ENCODE measurements around the gene CAPN1. TPM values are rescaled to one million over a fixed set of nuclear protein-coding genes. Genes with fewer than 3 reads are reported as not detected.

Gene CAPN1
- total and polyA plus RNA-seq, 9 of the 15 experiments (the other 6 are each of a cell fraction or from before 2014, with no cell fraction given) = 3.5 to 199 (median 61.6) TPM

- TF ChIP-seq, protein P1, sequence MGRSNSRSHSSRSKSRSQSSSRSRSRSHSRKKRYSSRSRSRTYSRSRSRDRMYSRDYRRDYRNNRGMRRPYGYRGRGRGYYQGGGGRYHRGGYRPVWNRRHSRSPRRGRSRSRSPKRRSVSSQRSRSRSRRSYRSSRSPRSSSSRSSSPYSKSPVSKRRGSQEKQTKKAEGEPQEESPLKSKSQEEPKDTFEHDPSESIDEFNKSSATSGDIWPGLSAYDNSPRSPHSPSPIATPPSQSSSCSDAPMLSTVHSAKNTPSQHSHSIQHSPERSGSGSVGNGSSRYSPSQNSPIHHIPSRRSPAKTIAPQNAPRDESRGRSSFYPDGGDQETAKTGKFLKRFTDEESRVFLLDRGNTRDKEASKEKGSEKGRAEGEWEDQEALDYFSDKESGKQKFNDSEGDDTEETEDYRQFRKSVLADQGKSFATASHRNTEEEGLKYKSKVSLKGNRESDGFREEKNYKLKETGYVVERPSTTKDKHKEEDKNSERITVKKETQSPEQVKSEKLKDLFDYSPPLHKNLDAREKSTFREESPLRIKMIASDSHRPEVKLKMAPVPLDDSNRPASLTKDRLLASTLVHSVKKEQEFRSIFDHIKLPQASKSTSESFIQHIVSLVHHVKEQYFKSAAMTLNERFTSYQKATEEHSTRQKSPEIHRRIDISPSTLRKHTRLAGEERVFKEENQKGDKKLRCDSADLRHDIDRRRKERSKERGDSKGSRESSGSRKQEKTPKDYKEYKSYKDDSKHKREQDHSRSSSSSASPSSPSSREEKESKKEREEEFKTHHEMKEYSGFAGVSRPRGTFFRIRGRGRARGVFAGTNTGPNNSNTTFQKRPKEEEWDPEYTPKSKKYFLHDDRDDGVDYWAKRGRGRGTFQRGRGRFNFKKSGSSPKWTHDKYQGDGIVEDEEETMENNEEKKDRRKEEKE (IDR thresholded peaks at IDR 0.05; ENCODE audit: borderline replicate concordance in 1 of 2, control insufficient read depth in 1 of 2, low read depth in 2 of 2, low read length in 1 of 2) = no peak
- TF ChIP-seq RBFOX2 (IDR thresholded peaks at IDR 0.05; ENCODE audit: low read depth, low read length) (0 out of 2 replicates have a peak, but pooled peaks have one; percentile 27), CTCF (IDR thresholded peaks at IDR 0.05 in 2 of 3, conservative IDR thresholded peaks at IDR 0.05 in 1 of 3; ENCODE audit: insufficient read depth in 2 of 3, low read depth in 1 of 3, low read length in 3 of 3) (peak in 2 of 3 experiments; percentile 35 to 45; a peak in 2 of 6 replicates), RAD21 (CRISPR knock-in tag; conservative IDR thresholded peaks at IDR 0.05 in 1 of 2, IDR thresholded peaks at IDR 0.05 in 1 of 2) (no peak), ZNF740 (CRISPR knock-in tag; IDR thresholded peaks at IDR 0.05) (no peak), ZNF740 (tag; IDR thresholded peaks at IDR 0.05) (no peak), ZBTB9 (CRISPR knock-in tag; IDR thresholded peaks at IDR 0.05) (no peak), NEUROD1 (IDR thresholded peaks at IDR 0.05; ENCODE audit: borderline replicate concordance, low read depth, low read length, partially characterized antibody) (no peak), ZNF699 (CRISPR knock-in tag; IDR thresholded peaks at IDR 0.05; ENCODE audit: insufficient replicate concordance) (no peak), PML (IDR thresholded peaks at IDR 0.05; ENCODE audit: low read length) (no peak), SMARCE1 (IDR thresholded peaks at IDR 0.05) (no peak), DNMT1 (IDR thresholded peaks at IDR 0.05) (no peak), CEBPG (CRISPR knock-in tag; IDR thresholded peaks at IDR 0.05) (peak; percentile 42; the same call in 1 of the 2 replicates), CEBPG (tag; conservative IDR thresholded peaks at IDR 0.05 in 1 of 2, IDR thresholded peaks at IDR 0.05 in 1 of 2) (no peak), MTA3 (IDR thresholded peaks at IDR 0.05; ENCODE audit: borderline replicate concordance) (no peak)
- TF ChIP-seq, protein P2, sequence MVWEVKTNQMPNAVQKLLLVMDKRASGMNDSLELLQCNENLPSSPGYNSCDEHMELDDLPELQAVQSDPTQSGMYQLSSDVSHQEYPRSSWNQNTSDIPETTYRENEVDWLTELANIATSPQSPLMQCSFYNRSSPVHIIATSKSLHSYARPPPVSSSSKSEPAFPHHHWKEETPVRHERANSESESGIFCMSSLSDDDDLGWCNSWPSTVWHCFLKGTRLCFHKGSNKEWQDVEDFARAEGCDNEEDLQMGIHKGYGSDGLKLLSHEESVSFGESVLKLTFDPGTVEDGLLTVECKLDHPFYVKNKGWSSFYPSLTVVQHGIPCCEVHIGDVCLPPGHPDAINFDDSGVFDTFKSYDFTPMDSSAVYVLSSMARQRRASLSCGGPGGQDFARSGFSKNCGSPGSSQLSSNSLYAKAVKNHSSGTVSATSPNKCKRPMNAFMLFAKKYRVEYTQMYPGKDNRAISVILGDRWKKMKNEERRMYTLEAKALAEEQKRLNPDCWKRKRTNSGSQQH (CRISPR knock-in tag; IDR thresholded peaks at IDR 0.05) = no peak
Measured at GRCh38 chr11:65185869-65186341, 4.2 kb downstream of the CAPN1 start (continued).

Measured in K562 (cell line).